Astrocyte of the cerebellum (primary cell): ENCODE results near the gene CSPG5.

Experiments
- DNase-seq: peaks from one replicate; pipeline ENCODE4 v3.0.0-alpha.2; 2011; ENCODE audit warnings: low read depth
- H3K4me3 ChIP-seq: 2 replicates; pipeline ENCODE4 v1.5.1; 2011; ENCODE audit warnings: mild to moderate bottlenecking, low read depth, low read length, moderate library complexity
- in situ Hi-C: cut with HindIII; loops from 2 replicates; pipeline ENCODE4 v1.10.0; 2017; ENCODE audit warnings: low sequenced_read_pairs
- TF ChIP-seq, protein P1 (sequence below): IDR thresholded peaks from 2 replicates; pipeline ENCODE4 v1.5.1; 2012; ENCODE audit warnings: low read length, low read depth, moderate library complexity, mild to moderate bottlenecking; ENCODE audit errors: missing control alignments

The CSPG5 gene

DNA sequence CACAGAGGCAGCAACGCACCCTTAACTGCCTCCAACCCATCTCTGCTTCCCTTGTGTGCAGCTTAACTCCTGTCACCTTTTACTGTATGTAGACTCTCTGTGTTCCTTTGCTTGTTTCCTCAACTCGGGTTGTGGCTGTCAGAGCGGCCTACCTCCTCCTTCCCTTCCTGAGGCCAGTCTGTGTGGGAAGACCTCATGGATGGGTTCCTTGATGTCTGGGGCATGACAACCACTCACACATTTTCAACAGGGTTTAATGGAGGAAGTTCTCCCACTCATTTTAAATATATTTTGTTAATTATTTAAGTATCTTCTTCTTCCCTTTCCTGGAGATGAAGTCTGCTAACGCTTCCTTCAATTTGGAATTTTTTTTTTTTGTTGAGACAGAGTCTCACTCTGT lies 1.8 kb upstream of the CSPG5 start:
- no peak overlapping the region for H3K4me3 ChIP-seq
- in situ Hi-C loops, result no loop called here
- DNase-seq, result no peak
- TF ChIP-seq, protein P1, sequence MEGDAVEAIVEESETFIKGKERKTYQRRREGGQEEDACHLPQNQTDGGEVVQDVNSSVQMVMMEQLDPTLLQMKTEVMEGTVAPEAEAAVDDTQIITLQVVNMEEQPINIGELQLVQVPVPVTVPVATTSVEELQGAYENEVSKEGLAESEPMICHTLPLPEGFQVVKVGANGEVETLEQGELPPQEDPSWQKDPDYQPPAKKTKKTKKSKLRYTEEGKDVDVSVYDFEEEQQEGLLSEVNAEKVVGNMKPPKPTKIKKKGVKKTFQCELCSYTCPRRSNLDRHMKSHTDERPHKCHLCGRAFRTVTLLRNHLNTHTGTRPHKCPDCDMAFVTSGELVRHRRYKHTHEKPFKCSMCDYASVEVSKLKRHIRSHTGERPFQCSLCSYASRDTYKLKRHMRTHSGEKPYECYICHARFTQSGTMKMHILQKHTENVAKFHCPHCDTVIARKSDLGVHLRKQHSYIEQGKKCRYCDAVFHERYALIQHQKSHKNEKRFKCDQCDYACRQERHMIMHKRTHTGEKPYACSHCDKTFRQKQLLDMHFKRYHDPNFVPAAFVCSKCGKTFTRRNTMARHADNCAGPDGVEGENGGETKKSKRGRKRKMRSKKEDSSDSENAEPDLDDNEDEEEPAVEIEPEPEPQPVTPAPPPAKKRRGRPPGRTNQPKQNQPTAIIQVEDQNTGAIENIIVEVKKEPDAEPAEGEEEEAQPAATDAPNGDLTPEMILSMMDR, result no peak

GRCh38 chr3:47579875-47580274 lies 1.2 kb upstream of the CSPG5 start:
- TF ChIP-seq, protein P1, result no peak
- no peak for DNase-seq
- in situ Hi-C loops, result no loop called here
- H3K4me3 ChIP-seq, result no peak overlapping the region

DNA sequence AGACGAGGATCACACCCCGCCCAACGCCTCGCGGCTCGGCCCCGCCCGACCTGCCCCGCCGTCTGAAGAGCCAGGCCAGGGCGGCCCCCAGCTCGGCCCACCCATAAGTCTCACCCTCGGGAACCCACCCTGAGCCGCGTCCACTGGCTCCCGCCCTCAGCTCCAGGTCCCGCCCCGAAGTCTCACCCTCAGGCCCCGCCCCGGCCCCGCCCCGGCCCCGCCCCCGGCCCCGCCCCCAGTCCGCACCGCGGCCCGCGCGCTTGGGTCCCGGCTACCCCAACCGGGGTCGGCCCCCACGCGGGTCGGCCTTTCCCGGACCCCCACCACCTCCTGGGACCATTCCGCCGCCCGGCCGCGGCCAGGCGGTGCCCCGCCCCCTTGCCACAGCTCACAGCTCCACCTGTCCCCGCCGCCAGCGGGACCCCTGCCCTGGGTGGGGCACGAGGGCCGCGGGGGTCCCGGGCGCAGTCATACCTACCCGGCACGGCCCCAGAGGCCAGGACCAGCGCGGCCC lies 489 bp downstream of the CSPG5 start:
- TF ChIP-seq, protein P1, result no peak
- in situ Hi-C loops, result no loop called here
- no peak for DNase-seq
- peak overlapping the region; percentile 46 for H3K4me3 ChIP-seq

- in situ Hi-C loops, result no loop called here
- H3K4me3 ChIP-seq, result peak overlapping the region; percentile 46
- TF ChIP-seq, protein P1, result no peak
- no peak for DNase-seq
Measured at GRCh38 chr3:47577583-47578118, 1.0 kb downstream of the CSPG5 start.

DNA sequence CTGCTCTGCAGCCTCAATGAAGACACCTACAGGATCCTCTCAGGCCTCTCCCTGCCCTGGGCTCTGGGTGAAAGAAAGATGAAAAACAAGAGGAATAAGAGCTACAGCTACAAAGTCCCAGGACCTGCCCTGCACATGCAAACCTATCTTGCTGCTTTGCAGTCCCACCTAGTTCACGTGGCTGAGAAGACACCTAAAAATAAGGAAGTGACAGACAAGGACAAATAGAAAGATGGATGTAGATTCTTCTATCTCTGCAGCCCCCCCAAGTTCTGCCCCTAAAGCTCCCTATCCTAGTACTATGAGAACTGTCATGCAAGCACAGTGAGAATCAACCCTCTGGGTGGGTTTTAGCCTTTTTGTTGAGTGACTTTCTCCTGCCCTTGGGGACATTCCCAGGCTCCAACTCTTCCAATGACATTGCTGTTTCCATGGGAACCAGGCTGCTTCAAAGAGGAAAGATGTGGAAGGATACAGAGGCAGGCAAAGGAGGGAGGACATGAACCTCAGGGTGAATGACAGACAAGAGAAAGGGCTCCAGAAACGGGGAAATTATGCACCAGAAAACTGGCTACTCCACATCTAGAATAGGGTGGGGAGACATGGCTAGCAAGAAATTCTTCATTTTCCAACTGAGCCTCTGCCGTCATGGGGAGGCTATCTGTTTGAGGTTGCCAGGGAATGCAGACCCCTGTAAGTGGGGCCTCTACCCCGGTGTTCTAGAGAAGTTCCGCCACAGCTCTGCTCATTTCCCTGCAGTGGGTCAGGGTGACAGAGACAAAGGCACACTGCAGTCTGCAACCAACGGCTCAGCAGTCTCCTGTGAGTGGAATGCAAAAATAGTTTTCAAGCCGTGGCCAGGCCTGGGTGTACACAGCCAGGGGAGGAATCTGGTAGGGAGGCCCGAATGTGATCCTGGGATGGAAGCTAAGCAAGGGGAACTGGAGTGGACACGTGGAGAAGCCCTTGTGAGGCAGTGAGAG lies 5.2 kb downstream of the CSPG5 start:
- no peak for DNase-seq
- TF ChIP-seq, protein P1, result no peak
- in situ Hi-C loops, result no loop called here
- no peak overlapping the region for H3K4me3 ChIP-seq

GRCh38 chr3:47571391-47572175 lies 7.1 kb downstream of the CSPG5 start:
- DNase-seq, result no peak
- TF ChIP-seq, protein P1, result no peak
- in situ Hi-C loops, result no loop called here
- H3K4me3 ChIP-seq, result no peak overlapping the region
